IMR-90 (cell line): ENCODE data around the gene PSD. TPM values are rescaled to one million over a fixed set of nuclear protein-coding genes. Genes with fewer than 3 reads are reported as not detected.

Experiments used
- ATAC-seq: fragments of 200-7000 bp; cut with Tn5 transposase; 2 replicates; pipeline ENCODE4 v1.9.1; 2020; ENCODE audit warnings: low read depth, mild to moderate bottlenecking, moderate library complexity
- BruUV-seq: library from RNA; stranded (reverse); fragments of 400-500 nt; replicated peaks from 2 replicates; lab custom pipeline; 2021; lab: Mats Ljungman, UMichigan
- CTCF ChIA-PET: fragments of 300-600 bp; formaldehyde crosslinking; extraction: SDS; loops from one replicate; lab custom pipeline; 2021; ENCODE audit warnings: antibody characterized with exemption; lab: Yijun Ruan, JAX
- POLR2A ChIA-PET: fragments of 300-600 bp; sonication (Branson Sonifier 250); formaldehyde crosslinking; loops from one replicate; lab custom pipeline; 2022; ENCODE audit warnings: antibody characterized with exemption; ENCODE audit not compliant: unreplicated experiment; lab: Charles Lee
- DNase-seq: peaks from one replicate; pipeline ENCODE4 v3.0.0; 2013
- H2AFZ ChIP-seq: replicated peaks from 2 replicates; pipeline ENCODE3; 2013; ENCODE audit warnings: low read length, mild to moderate bottlenecking; ENCODE audit not compliant: poor library complexity
- H2AK5ac ChIP-seq: 2 replicates; pipeline ENCODE4 v1.6.1; 2013; ENCODE audit warnings: low read depth, low read length, inconsistent platforms
- H2AK9ac ChIP-seq: replicated peaks from 2 replicates; pipeline ENCODE3; 2013; ENCODE audit warnings: mild to moderate bottlenecking, low read depth, low read length, moderate library complexity; ENCODE audit not compliant: poor library complexity
- H2BK120ac ChIP-seq: 2 replicates; pipeline ENCODE4 v1.6.1; 2013; ENCODE audit warnings: low read depth, low read length, inconsistent platforms
- H2BK15ac ChIP-seq: 3 replicates; pipeline ENCODE4 v1.6.1; 2013; ENCODE audit warnings: low read depth, low read length, inconsistent platforms
- H2BK20ac ChIP-seq: 2 replicates; pipeline ENCODE4 v1.6.1; 2013; ENCODE audit warnings: low read depth, mild to moderate bottlenecking, inconsistent platforms, low read length, moderate library complexity
- H2BK5ac ChIP-seq: 2 replicates; pipeline ENCODE4 v1.6.1; 2013; ENCODE audit warnings: mild to moderate bottlenecking, low read depth, low read length, inconsistent platforms; ENCODE audit not compliant: poor library complexity, severe bottlenecking
- H3K14ac ChIP-seq: replicated peaks from 2 replicates; pipeline ENCODE4 v1.6.1; 2013; ENCODE audit warnings: low read depth, low read length, inconsistent platforms
- H3K18ac ChIP-seq: 2 replicates; pipeline ENCODE4 v1.6.1; 2013; ENCODE audit warnings: low read depth, low read length, control low read depth
- H3K23ac ChIP-seq: 2 replicates; pipeline ENCODE4 v1.6.1; 2013; ENCODE audit warnings: low read depth, low read length, inconsistent platforms
- H3K27ac ChIP-seq: 2 replicates; pipeline ENCODE4 v1.5.1; 2013; ENCODE audit warnings: mild to moderate bottlenecking, control low read depth, low read length; ENCODE audit not compliant: insufficient read depth
- H3K27me3 ChIP-seq: 2 replicates; pipeline ENCODE4 v1.6.1; 2013; ENCODE audit warnings: low read length; ENCODE audit not compliant: control insufficient read depth, insufficient read depth
- H3K36me3 ChIP-seq: 2 replicates; pipeline ENCODE4 v1.6.1; 2013; ENCODE audit warnings: low read length, mixed read lengths; ENCODE audit not compliant: control insufficient read depth, insufficient read depth
- H3K4ac ChIP-seq: 2 replicates; pipeline ENCODE4 v1.6.1; 2013; ENCODE audit warnings: low read depth, low read length, inconsistent platforms
- H3K4me1 ChIP-seq: 2 replicates; pipeline ENCODE4 v1.6.1; 2013; ENCODE audit warnings: low read length, mixed read lengths; ENCODE audit not compliant: control insufficient read depth, insufficient read depth
- H3K4me2 ChIP-seq: 2 replicates; pipeline ENCODE4 v1.6.1; 2013; ENCODE audit warnings: low read depth, mild to moderate bottlenecking, control low read depth, low read length, moderate library complexity
- H3K4me3 ChIP-seq: 2 replicates; pipeline ENCODE4 v1.5.1; 2013; ENCODE audit warnings: low read depth, mild to moderate bottlenecking, control low read depth, low read length, moderate library complexity; ENCODE audit not compliant: insufficient read depth
- H3K56ac ChIP-seq: 2 replicates; pipeline ENCODE4 v1.6.1; 2013; ENCODE audit warnings: low read length, inconsistent platforms; ENCODE audit not compliant: insufficient read depth; ENCODE audit errors: extremely low read depth
- H3K79me1 ChIP-seq, 2 experiments: 2 replicates each; pipeline ENCODE4 v1.6.1; 2013; ENCODE audit warnings: low read length in 2 of 2, inconsistent platforms in 1 of 2, low read depth in 1 of 2
- H3K9ac ChIP-seq: 2 replicates; pipeline ENCODE4 v1.6.1; 2013; ENCODE audit warnings: low read depth, low read length, control low read depth
- H3K9me1 ChIP-seq: 2 replicates; pipeline ENCODE4 v1.6.1; 2013; ENCODE audit warnings: low read length, inconsistent platforms; ENCODE audit not compliant: insufficient read depth
- H3K9me3 ChIP-seq: 2 replicates; pipeline ENCODE4 v1.6.1; 2013; ENCODE audit warnings: low read length; ENCODE audit not compliant: control insufficient read depth, insufficient read depth
- H4K20me1 ChIP-seq: 2 replicates; pipeline ENCODE4 v1.6.1; 2013; ENCODE audit warnings: low read length, inconsistent platforms; ENCODE audit not compliant: insufficient read depth
- H4K5ac ChIP-seq: 2 replicates; pipeline ENCODE4 v1.6.1; 2013; ENCODE audit warnings: mild to moderate bottlenecking, low read depth, low read length, control low read depth
- H4K8ac ChIP-seq, 2 experiments: 2 replicates each; pipeline ENCODE4 v1.6.1; 2013; ENCODE audit warnings: low read depth in 2 of 2, low read length in 2 of 2, control low read depth in 1 of 2, inconsistent platforms in 1 of 2
- H4K91ac ChIP-seq: 2 replicates; pipeline ENCODE4 v1.6.1; 2013; ENCODE audit warnings: low read depth, low read length, inconsistent platforms; ENCODE audit not compliant: insufficient read depth
- BHLHE40 ChIP-seq: fragments of 150-350 bp; IDR thresholded peaks from 2 replicates; pipeline ENCODE4 v1.6.1; 2016; ENCODE audit warnings: mild to moderate bottlenecking, low read depth, low read length
- CEBPB ChIP-seq: IDR thresholded peaks from 2 replicates; pipeline ENCODE4 v1.6.1; 2012; ENCODE audit warnings: low read depth, low read length, improper control_type of control experiment
- CHD1 ChIP-seq: IDR thresholded peaks from 2 replicates; pipeline ENCODE4 v1.6.1; 2012; ENCODE audit warnings: low read depth, low read length, improper control_type of control experiment
- CTCF ChIP-seq: conservative IDR thresholded peaks from 2 replicates; pipeline ENCODE4 v1.5.1; 2012; ENCODE audit warnings: mild to moderate bottlenecking, low read depth, low read length, improper control_type of control experiment
- ELK1 ChIP-seq: fragments of 150-350 bp; IDR thresholded peaks from 2 replicates; pipeline ENCODE4 v1.6.1; 2016; ENCODE audit warnings: low read depth, mild to moderate bottlenecking, low read length, moderate library complexity, borderline replicate concordance
- FOS ChIP-seq: fragments of 150-350 bp; IDR thresholded peaks from 2 replicates; pipeline ENCODE4 v1.6.1; 2016; ENCODE audit warnings: low read depth, low read length
- MXI1 ChIP-seq: IDR thresholded peaks from 2 replicates; pipeline ENCODE4 v1.6.1; 2012; ENCODE audit warnings: low read depth, mild to moderate bottlenecking, low read length, moderate library complexity, borderline replicate concordance
- NFE2L2 ChIP-seq: fragments of 150-350 bp; IDR thresholded peaks from 2 replicates; pipeline ENCODE4 v1.6.1; 2016; ENCODE audit warnings: low read depth, mild to moderate bottlenecking, low read length
- RAD21 ChIP-seq: IDR thresholded peaks from 2 replicates; pipeline ENCODE4 v1.6.1; 2012; ENCODE audit warnings: low read length, improper control_type of control experiment
- RFX5 ChIP-seq: IDR thresholded peaks from 2 replicates; pipeline ENCODE4 v1.8.0; 2012; ENCODE audit warnings: low read depth, mild to moderate bottlenecking, low read length, moderate library complexity
- WGBS, 2 experiments: methylation state at CpG; one replicate each; pipeline versions ENCODE4 v1.1.5 to v1.1.7; 2013; ENCODE audit warnings: missing lambda C conversion rate in 2 of 2; ENCODE audit not compliant: insufficient read length in 1 of 2; ENCODE audit errors: extremely low coverage in 2 of 2; 5-methylcytosine and 5-hydroxymethylcytosine counted together
- dilution Hi-C: fragments of 300-500 bp; cut with HindIII; formaldehyde crosslinking; loops from one replicate; pipeline ENCODE4 v1.14.3; 2018; ENCODE audit warnings: low sequenced_read_pairs; ENCODE audit not compliant: unreplicated experiment
- in situ Hi-C: fragments of 300-500 bp; cut with MboI; formaldehyde crosslinking; loops from 3 replicates; pipeline ENCODE4 v1.14.3; 2019; ENCODE audit warnings: low sequenced_read_pairs, inconsistent platforms, mixed read lengths
- intact Hi-C: fragments of 100-400 bp; cut with micrococcal nuclease; formaldehyde crosslinking; loops from 2 replicates; pipeline ENCODE4 v1.10.0; 2022
- polyA plus RNA-seq, 3 experiments: library from polyadenylated mRNA; depleted of rRNA; stranded (reverse); fragments of >200 nt; gene quantifications; 2 replicates each; pipeline ENCODE4 v1.2.3, GENCODE V29; 2012; ENCODE audit warnings: low replicate concordance in 1 of 3
- total RNA-seq: library from RNA; depleted of rRNA; stranded (reverse); fragments of >200 nt; gene quantifications from 2 replicates; pipeline ENCODE4 v1.2.3, GENCODE V29; 2012

PSD gene
- total and polyA plus RNA-seq, 2 of the 4 experiments (the other 2 are of a cell fraction): 2.0 to 4.4 TPM

- Histone ChIP-seq H4K91ac (no peak overlapping the region), H3K4me2 (no peak overlapping the region), H2BK120ac (no peak overlapping the region), H2AK5ac (no peak overlapping the region), H3K9ac (no peak overlapping the region), H3K14ac (no peak overlapping the region), H3K9me3 (no peaks in the 10 kb centered on the region), H2BK15ac (no peak overlapping the region), H3K27me3 (peaks cover 17% of the 10 kb centered on the region; the same call in 1 of the 2 replicates), H2AFZ (no peak overlapping the region), H2BK5ac (no peak overlapping the region), H3K4me1 (peaks cover 14% of the 10 kb centered on the region), H3K23ac (no peak overlapping the region), H4K5ac (no peak overlapping the region), H4K8ac (no peak overlapping the region), H3K36me3 (peaks cover 19% of the 10 kb centered on the region), H2BK20ac (no peak overlapping the region), H3K18ac (no peak overlapping the region), H3K4ac (no peak overlapping the region), H3K79me1 (peaks cover 4 to 5% of the 10 kb centered on the region in 2 experiments; a peak in 3 of 4 replicates), H4K20me1 (peaks cover 6% of the 10 kb centered on the region), H3K9me1 (peaks cover 11% of the 10 kb centered on the region; the same call in 1 of the 2 replicates), H3K4me3 (no peak overlapping the region), H3K27ac (no peak overlapping the region), H2AK9ac (no peak overlapping the region), H3K56ac (no peak overlapping the region)
- DNase-seq (no peak), ATAC-seq (no peak)
- ChIA-PET CTCF (no interaction called here), POLR2A (interaction anchor here (1.0 kb wide), 1 partner anchor 10 kb away, joined by 3 read pairs; the partner anchor contains the start of gene NFKB2)
- dilution Hi-C loops (no loop called here), intact Hi-C loops (no loop called here), in situ Hi-C loops (no loop called here)
- no TSS peak for BruUV-seq
- no CpG with 5 or more reads among the region's 6 CpGs for WGBS, 2 experiments
- TF ChIP-seq CTCF: no peak
- TF ChIP-seq RAD21: no peak
- TF ChIP-seq RFX5: no peak
- no peak for TF ChIP-seq CHD1
- no peak for TF ChIP-seq MXI1
- TF ChIP-seq CEBPB: no peak
- TF ChIP-seq ELK1: no peak
- no peak for TF ChIP-seq BHLHE40
- no peak for TF ChIP-seq FOS
- TF ChIP-seq NFE2L2: no peak
These were observed 13.0 kb downstream of the PSD start for GRCh38 chr10:102405632-102406031.
